Panc1 (cell line): ENCODE results near the gene DLGAP3. TPM values are rescaled to one million over a fixed set of nuclear protein-coding genes. Genes with fewer than 3 reads are reported as not detected.

Experiments used
- ATAC-seq: fragments of 200-7000 bp; cut with Tn5 transposase; 2 replicates; pipeline ENCODE4 v1.9.1; 2020; ENCODE audit warnings: mild to moderate bottlenecking, moderate library complexity
- BruUV-seq: library from RNA; stranded (reverse); fragments of 400-500 nt; replicated peaks from 2 replicates; lab custom pipeline; 2021; lab: Mats Ljungman, UMichigan
- CTCF ChIA-PET: fragments of 300-600 bp; sonication (Branson Sonifier 250); formaldehyde crosslinking; loops from one replicate; lab custom pipeline; 2022; ENCODE audit warnings: antibody characterized with exemption; lab: Charles Lee
- POLR2A ChIA-PET: fragments of 300-600 bp; sonication (Branson Sonifier 250); formaldehyde crosslinking; loops from one replicate; lab custom pipeline; 2022; ENCODE audit warnings: antibody characterized with exemption; lab: Charles Lee
- DNase-seq: peaks from one replicate; pipeline ENCODE4 v3.0.0-alpha.2; 2010; ENCODE audit warnings: low read depth, low spot score
- H3K27ac ChIP-seq: 2 replicates; pipeline ENCODE4 v1.5.1; 2011; ENCODE audit warnings: mild to moderate bottlenecking, low read length, inconsistent platforms
- H3K27me3 ChIP-seq: fragments of 200-500 bp; sonication (Bioruptor generic); 2 replicates; pipeline ENCODE4 v1.6.0; 2014; ENCODE audit warnings: low read length, inconsistent platforms; ENCODE audit not compliant: control insufficient read depth, insufficient read depth
- H3K36me3 ChIP-seq: fragments of 200-500 bp; sonication (Bioruptor generic); 2 replicates; pipeline ENCODE4 v1.5.1; 2014; ENCODE audit warnings: inconsistent platforms, mild to moderate bottlenecking, low read length, moderate library complexity; ENCODE audit not compliant: control insufficient read depth, insufficient read depth
- H3K4me1 ChIP-seq: 2 replicates; pipeline ENCODE4 v1.5.1; 2011; ENCODE audit warnings: inconsistent platforms, mild to moderate bottlenecking, low read length, moderate library complexity; ENCODE audit not compliant: control insufficient read depth, insufficient read depth
- H3K4me3 ChIP-seq, 2 experiments: 2 replicates each; pipeline ENCODE4 v1.5.1; 2011 to 2012; ENCODE audit warnings: low read depth in 2 of 2, low read length in 2 of 2, mild to moderate bottlenecking in 2 of 2, inconsistent platforms in 1 of 2, moderate library complexity in 1 of 2
- H3K9me3 ChIP-seq: fragments of 200-500 bp; sonication (Bioruptor generic); 2 replicates; pipeline ENCODE4 v1.5.1; 2014; ENCODE audit warnings: low read depth, mild to moderate bottlenecking, inconsistent platforms, low read length, moderate library complexity; ENCODE audit not compliant: control insufficient read depth, insufficient read depth
- POLR2AphosphoS5 ChIP-seq: IDR thresholded peaks from 2 replicates; pipeline ENCODE4 v1.6.1; 2012; ENCODE audit warnings: mild to moderate bottlenecking, low read depth, low read length, moderate library complexity
- SIN3A ChIP-seq: IDR thresholded peaks from 2 replicates; pipeline ENCODE4 v1.6.1; 2012; ENCODE audit warnings: low read depth, mild to moderate bottlenecking, low read length, moderate library complexity, borderline replicate concordance; ENCODE audit not compliant: insufficient read depth
- TCF7L2 ChIP-seq: IDR thresholded peaks from 2 replicates; pipeline ENCODE4 v1.6.1; 2011; ENCODE audit warnings: mild to moderate bottlenecking, low read depth, low read length, inconsistent platforms
- in situ Hi-C: cut with HindIII; loops from 2 replicates; pipeline ENCODE4 v1.10.0; 2016; ENCODE audit warnings: low sequenced_read_pairs, low pct_unique_long_range_greater_than_20kb
- intact Hi-C: fragments of 100-400 bp; cut with micrococcal nuclease; formaldehyde crosslinking; loops from one replicate; pipeline ENCODE4 v1.10.0; 2022; ENCODE audit not compliant: unreplicated experiment
- total RNA-seq: library from RNA; stranded (reverse); gene quantifications from one replicate; pipeline ENCODE4 v1.2.1, GENCODE V29; 2021; ENCODE audit not compliant: unreplicated experiment
- TF ChIP-seq, protein P1 (sequence below), 2 experiments: IDR thresholded peaks; 2 replicates each; pipeline ENCODE4 v1.6.1; 2011 to 2012; ENCODE audit warnings: low read depth in 2 of 2, control low read depth in 1 of 2, low read length in 1 of 2, mild to moderate bottlenecking in 1 of 2, moderate library complexity in 1 of 2; ENCODE audit not compliant: insufficient read depth in 1 of 2
- TF ChIP-seq, protein P2 (sequence below): fragments of 450-650 bp; IDR thresholded peaks from 2 replicates; pipeline ENCODE4 v1.5.1; 2017; ENCODE audit warnings: mild to moderate bottlenecking

Gene DLGAP3
- total RNA-seq, 1 experiment from 2014 or later = 0.87 TPM

DNA sequence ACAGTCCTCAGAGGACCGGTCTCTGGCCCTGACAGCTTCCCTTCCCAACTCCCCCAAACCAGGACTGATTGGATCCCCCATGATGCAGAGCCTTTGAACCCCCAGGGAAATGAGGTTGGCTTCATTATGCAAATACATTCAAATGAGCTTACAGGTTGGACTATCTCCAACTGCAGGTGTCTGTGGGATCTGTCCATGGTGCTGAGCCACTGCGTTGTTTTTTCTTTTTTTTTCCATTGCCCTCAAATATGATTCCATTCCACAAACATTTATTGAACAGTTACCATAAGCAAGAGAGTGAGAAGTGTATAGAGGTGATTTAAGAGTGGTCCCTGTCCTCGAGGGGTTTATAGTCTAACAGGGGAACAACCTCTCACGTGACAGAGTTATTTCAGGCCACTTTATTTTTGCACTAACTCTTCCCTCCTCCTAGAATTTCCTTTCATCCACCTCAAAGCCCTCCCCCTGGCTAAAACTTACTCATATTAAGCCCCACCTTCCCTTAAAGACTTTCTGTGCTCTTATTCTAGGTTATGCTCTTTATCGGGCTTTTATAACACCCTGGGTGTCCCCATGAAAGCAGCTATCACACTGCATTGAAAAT lies 21.9 kb downstream of the DLGAP3 start:
- H3K9me3 ChIP-seq = no peaks in the 10 kb centered on the region
- ChIA-PET CTCF (no interaction called here), POLR2A (no interaction called here)
- no peaks in the 10 kb centered on the region for H3K36me3 ChIP-seq
- ATAC-seq (no peak), DNase-seq (no peak)
- H3K4me1 ChIP-seq = no peaks in the 10 kb centered on the region; the same call in 1 of the 2 replicates
- TF ChIP-seq, protein P1, sequence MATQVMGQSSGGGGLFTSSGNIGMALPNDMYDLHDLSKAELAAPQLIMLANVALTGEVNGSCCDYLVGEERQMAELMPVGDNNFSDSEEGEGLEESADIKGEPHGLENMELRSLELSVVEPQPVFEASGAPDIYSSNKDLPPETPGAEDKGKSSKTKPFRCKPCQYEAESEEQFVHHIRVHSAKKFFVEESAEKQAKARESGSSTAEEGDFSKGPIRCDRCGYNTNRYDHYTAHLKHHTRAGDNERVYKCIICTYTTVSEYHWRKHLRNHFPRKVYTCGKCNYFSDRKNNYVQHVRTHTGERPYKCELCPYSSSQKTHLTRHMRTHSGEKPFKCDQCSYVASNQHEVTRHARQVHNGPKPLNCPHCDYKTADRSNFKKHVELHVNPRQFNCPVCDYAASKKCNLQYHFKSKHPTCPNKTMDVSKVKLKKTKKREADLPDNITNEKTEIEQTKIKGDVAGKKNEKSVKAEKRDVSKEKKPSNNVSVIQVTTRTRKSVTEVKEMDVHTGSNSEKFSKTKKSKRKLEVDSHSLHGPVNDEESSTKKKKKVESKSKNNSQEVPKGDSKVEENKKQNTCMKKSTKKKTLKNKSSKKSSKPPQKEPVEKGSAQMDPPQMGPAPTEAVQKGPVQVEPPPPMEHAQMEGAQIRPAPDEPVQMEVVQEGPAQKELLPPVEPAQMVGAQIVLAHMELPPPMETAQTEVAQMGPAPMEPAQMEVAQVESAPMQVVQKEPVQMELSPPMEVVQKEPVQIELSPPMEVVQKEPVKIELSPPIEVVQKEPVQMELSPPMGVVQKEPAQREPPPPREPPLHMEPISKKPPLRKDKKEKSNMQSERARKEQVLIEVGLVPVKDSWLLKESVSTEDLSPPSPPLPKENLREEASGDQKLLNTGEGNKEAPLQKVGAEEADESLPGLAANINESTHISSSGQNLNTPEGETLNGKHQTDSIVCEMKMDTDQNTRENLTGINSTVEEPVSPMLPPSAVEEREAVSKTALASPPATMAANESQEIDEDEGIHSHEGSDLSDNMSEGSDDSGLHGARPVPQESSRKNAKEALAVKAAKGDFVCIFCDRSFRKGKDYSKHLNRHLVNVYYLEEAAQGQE (IDR thresholded peaks at IDR 0.05; ENCODE audit: insufficient read depth in 1 of 2, low read depth in 2 of 2, low read length in 1 of 2) = peak; percentile 91 to 95
- TF ChIP-seq, protein P2, sequence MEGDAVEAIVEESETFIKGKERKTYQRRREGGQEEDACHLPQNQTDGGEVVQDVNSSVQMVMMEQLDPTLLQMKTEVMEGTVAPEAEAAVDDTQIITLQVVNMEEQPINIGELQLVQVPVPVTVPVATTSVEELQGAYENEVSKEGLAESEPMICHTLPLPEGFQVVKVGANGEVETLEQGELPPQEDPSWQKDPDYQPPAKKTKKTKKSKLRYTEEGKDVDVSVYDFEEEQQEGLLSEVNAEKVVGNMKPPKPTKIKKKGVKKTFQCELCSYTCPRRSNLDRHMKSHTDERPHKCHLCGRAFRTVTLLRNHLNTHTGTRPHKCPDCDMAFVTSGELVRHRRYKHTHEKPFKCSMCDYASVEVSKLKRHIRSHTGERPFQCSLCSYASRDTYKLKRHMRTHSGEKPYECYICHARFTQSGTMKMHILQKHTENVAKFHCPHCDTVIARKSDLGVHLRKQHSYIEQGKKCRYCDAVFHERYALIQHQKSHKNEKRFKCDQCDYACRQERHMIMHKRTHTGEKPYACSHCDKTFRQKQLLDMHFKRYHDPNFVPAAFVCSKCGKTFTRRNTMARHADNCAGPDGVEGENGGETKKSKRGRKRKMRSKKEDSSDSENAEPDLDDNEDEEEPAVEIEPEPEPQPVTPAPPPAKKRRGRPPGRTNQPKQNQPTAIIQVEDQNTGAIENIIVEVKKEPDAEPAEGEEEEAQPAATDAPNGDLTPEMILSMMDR = no peak
- peaks cover 2% of the 10 kb centered on the region for H3K27me3 ChIP-seq
- H3K4me3 ChIP-seq = no peak overlapping the region
- intact Hi-C loops = no loop called here
- in situ Hi-C loops = no loop called here
- no TSS peak for BruUV-seq
- H3K27ac ChIP-seq = no peak overlapping the region

DNA sequence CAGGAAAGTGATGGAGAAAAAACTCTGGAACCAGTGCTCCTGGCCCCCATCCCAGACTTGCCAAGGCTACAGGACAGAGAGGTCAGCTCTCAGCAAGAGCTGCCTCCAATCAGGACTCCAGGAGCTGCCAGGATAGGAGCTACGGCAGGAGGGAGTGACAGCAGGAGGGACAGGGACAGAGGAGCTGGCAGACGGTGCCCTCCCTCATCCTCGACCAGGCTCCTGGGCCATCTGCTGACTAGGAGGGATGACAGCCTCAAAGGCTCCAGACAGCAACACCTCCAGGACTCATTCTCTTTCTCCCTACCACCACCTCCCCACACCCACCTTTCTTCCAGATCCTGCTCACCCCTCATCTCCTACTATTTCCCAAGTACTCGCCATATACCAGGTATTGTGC lies 22.7 kb downstream of the DLGAP3 start:
- DNase-seq = no peak
- CTCF ChIA-PET = no interaction called here
- H3K27me3 ChIP-seq = peaks cover 3% of the 10 kb centered on the region

More for the DNA sequence above, 22.7 kb downstream of the DLGAP3 start:
- in situ Hi-C loops (no loop called here), intact Hi-C loops (no loop called here)
- no peak for ATAC-seq
- H3K36me3 ChIP-seq = no peaks in the 10 kb centered on the region
- TF ChIP-seq POLR2AphosphoS5 (no peak), SIN3A (no peak), TCF7L2 (no peak)
- TF ChIP-seq, protein P2 = no peak
- TF ChIP-seq, protein P1 (IDR thresholded peaks at IDR 0.05; ENCODE audit: insufficient read depth in 1 of 2, low read depth in 2 of 2, low read length in 1 of 2) = no peak
- H3K4me3 ChIP-seq = no peak overlapping the region
- BruUV-seq = no TSS peak
- H3K4me1 ChIP-seq = no peaks in the 10 kb centered on the region; the same call in 1 of the 2 replicates
- no peaks in the 10 kb centered on the region for H3K9me3 ChIP-seq
- H3K27ac ChIP-seq = no peak overlapping the region
- POLR2A ChIA-PET = no interaction called here
